GM12878 (cell line): Measurements from ENCODE around the gene ALDH18A1.

Experiments used
- ATF3 ChIP-seq: IDR thresholded peaks from 2 replicates; pipeline ENCODE4 v1.6.1; 2011; ENCODE audit warnings: low read depth, mild to moderate bottlenecking, low read length, moderate library complexity, borderline replicate concordance; ENCODE audit errors: extremely low read depth
- CEBPB ChIP-seq, 2 experiments: fragments of 150-350 bp in 1 of 2; IDR thresholded peaks; 2 replicates each; pipeline ENCODE4 v1.6.1; 2012 to 2014; ENCODE audit warnings: low read depth in 2 of 2, low read length in 2 of 2, borderline replicate concordance in 1 of 2, inconsistent platforms in 1 of 2
- EGR1 ChIP-seq, 2 experiments: IDR thresholded peaks; 1 replicate in 1 of 2; 2 replicates in 1 of 2; pipeline ENCODE4 v1.6.1; 2011 to 2012; ENCODE audit warnings: low read depth in 2 of 2, low read length in 2 of 2, borderline replicate concordance in 1 of 2, mild to moderate bottlenecking in 1 of 2, moderate library complexity in 1 of 2
- EP300 ChIP-seq, 2 experiments: fragments of 150-350 bp in 1 of 2; IDR thresholded peaks; 2 replicates each; pipeline ENCODE4 v1.6.1; 2011 to 2012; ENCODE audit warnings: low read depth in 2 of 2, low read length in 2 of 2, borderline replicate concordance in 1 of 2, improper control_type of control experiment in 1 of 2, inconsistent platforms in 1 of 2; ENCODE audit not compliant: control insufficient read depth in 1 of 2
- MAX ChIP-seq: IDR thresholded peaks from 2 replicates; pipeline ENCODE4 v1.6.1; 2012; ENCODE audit warnings: low read depth, low read length, improper control_type of control experiment
- NFYB ChIP-seq: IDR thresholded peaks from 2 replicates; pipeline ENCODE4 v1.6.1; 2011; ENCODE audit warnings: low read depth, mild to moderate bottlenecking, low read length, improper control_type of control experiment, moderate library complexity; ENCODE audit not compliant: insufficient read depth
- POLR2AphosphoS5 ChIP-seq: IDR thresholded peaks from 2 replicates; pipeline ENCODE4 v1.6.1; 2011; ENCODE audit warnings: mild to moderate bottlenecking, low read length, inconsistent platforms
- YY1 ChIP-seq: IDR thresholded peaks from 2 replicates; pipeline ENCODE4 v1.6.1; 2011; ENCODE audit warnings: low read depth, mild to moderate bottlenecking, low read length
- TF ChIP-seq, protein P1 (sequence below), 3 experiments: IDR thresholded peaks in 2 of 3; conservative IDR thresholded peaks in 1 of 3; 2 replicates each; pipeline ENCODE4 v1.5.1; 2011; ENCODE audit warnings: low read depth in 3 of 3, low read length in 3 of 3, mild to moderate bottlenecking in 3 of 3, control low read depth in 2 of 3, moderate library complexity in 2 of 3, inconsistent platforms in 1 of 3, mixed read lengths in 1 of 3; ENCODE audit not compliant: control insufficient read depth in 2 of 3, insufficient read depth in 1 of 3; ENCODE audit errors: extremely low read depth in 1 of 3
- TF ChIP-seq, protein P2 (sequence below): fragments of 450-650 bp; IDR thresholded peaks from 2 replicates; pipeline ENCODE4 v1.6.1; 2016; ENCODE audit warnings: mild to moderate bottlenecking
- TF ChIP-seq, protein P3 (sequence below): IDR thresholded peaks from 2 replicates; pipeline ENCODE4 v1.6.1; 2011; ENCODE audit warnings: low read depth, low read length, improper control_type of control experiment, borderline replicate concordance
- TF ChIP-seq, protein P4 (sequence below): IDR thresholded peaks from 2 replicates; pipeline ENCODE4 v1.6.1; 2012; ENCODE audit warnings: low read length, inconsistent platforms

GRCh38 chr10:95691281-95691680 lies 34.8 kb upstream of the ALDH18A1 start:
- TF ChIP-seq, protein P1, sequence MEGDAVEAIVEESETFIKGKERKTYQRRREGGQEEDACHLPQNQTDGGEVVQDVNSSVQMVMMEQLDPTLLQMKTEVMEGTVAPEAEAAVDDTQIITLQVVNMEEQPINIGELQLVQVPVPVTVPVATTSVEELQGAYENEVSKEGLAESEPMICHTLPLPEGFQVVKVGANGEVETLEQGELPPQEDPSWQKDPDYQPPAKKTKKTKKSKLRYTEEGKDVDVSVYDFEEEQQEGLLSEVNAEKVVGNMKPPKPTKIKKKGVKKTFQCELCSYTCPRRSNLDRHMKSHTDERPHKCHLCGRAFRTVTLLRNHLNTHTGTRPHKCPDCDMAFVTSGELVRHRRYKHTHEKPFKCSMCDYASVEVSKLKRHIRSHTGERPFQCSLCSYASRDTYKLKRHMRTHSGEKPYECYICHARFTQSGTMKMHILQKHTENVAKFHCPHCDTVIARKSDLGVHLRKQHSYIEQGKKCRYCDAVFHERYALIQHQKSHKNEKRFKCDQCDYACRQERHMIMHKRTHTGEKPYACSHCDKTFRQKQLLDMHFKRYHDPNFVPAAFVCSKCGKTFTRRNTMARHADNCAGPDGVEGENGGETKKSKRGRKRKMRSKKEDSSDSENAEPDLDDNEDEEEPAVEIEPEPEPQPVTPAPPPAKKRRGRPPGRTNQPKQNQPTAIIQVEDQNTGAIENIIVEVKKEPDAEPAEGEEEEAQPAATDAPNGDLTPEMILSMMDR (IDR thresholded peaks at IDR 0.05 in 2 of 3, conservative IDR thresholded peaks at IDR 0.05 in 1 of 3; ENCODE audit: control insufficient read depth in 2 of 3, extremely low read depth in 1 of 3, insufficient read depth in 1 of 3, low read depth in 3 of 3, low read length in 3 of 3) = no peak
- TF ChIP-seq NFYB (no peak), POLR2AphosphoS5 (no peak), ATF3 (no peak), CEBPB (IDR thresholded peaks at IDR 0.05; ENCODE audit: borderline replicate concordance in 1 of 2, low read depth in 2 of 2, low read length in 2 of 2) (no peak), MAX (no peak), EP300 (IDR thresholded peaks at IDR 0.05; ENCODE audit: borderline replicate concordance in 1 of 2, control insufficient read depth in 1 of 2, low read depth in 2 of 2, low read length in 2 of 2) (no peak), YY1 (no peak), EGR1 (IDR thresholded peaks at IDR 0.05; ENCODE audit: borderline replicate concordance in 1 of 2, low read depth in 2 of 2, low read length in 2 of 2) (no peak)
- TF ChIP-seq, protein P2, sequence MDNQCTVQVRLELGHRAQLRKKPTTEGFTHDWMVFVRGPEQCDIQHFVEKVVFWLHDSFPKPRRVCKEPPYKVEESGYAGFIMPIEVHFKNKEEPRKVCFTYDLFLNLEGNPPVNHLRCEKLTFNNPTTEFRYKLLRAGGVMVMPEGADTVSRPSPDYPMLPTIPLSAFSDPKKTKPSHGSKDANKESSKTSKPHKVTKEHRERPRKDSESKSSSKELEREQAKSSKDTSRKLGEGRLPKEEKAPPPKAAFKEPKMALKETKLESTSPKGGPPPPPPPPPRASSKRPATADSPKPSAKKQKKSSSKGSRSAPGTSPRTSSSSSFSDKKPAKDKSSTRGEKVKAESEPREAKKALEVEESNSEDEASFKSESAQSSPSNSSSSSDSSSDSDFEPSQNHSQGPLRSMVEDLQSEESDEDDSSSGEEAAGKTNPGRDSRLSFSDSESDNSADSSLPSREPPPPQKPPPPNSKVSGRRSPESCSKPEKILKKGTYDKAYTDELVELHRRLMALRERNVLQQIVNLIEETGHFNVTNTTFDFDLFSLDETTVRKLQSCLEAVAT = no peak
- TF ChIP-seq, protein P3, sequence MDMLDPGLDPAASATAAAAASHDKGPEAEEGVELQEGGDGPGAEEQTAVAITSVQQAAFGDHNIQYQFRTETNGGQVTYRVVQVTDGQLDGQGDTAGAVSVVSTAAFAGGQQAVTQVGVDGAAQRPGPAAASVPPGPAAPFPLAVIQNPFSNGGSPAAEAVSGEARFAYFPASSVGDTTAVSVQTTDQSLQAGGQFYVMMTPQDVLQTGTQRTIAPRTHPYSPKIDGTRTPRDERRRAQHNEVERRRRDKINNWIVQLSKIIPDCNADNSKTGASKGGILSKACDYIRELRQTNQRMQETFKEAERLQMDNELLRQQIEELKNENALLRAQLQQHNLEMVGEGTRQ = no peak
- TF ChIP-seq, protein P4, sequence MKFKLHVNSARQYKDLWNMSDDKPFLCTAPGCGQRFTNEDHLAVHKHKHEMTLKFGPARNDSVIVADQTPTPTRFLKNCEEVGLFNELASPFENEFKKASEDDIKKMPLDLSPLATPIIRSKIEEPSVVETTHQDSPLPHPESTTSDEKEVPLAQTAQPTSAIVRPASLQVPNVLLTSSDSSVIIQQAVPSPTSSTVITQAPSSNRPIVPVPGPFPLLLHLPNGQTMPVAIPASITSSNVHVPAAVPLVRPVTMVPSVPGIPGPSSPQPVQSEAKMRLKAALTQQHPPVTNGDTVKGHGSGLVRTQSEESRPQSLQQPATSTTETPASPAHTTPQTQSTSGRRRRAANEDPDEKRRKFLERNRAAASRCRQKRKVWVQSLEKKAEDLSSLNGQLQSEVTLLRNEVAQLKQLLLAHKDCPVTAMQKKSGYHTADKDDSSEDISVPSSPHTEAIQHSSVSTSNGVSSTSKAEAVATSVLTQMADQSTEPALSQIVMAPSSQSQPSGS = no peak
